Gastroesophageal sphincter (tissue), 3 donors: Measurements from ENCODE around the gene CXADR.

Source experiments
- CTCF ChIP-seq, 4 experiments: fragments of 200-600 bp in 2 of 4; fragments of 450-650 bp in 2 of 4; sonication (generic) in 1 of 4; IDR thresholded peaks; one replicate each; pipeline ENCODE4 v1.5.1; 2017 to 2019; ENCODE audit warnings: antibody characterized with exemption in 4 of 4, mild to moderate bottlenecking in 2 of 4, moderate library complexity in 2 of 4
- POLR2A ChIP-seq, 2 donors: fragments of 450-650 bp; IDR thresholded peaks; one replicate each; pipeline ENCODE4 v1.6.1; 2017; ENCODE audit warnings: antibody characterized with exemption in 2 of 2, mild to moderate bottlenecking in 2 of 2, moderate library complexity in 1 of 2

GRCh38 chr21:17469727-17470126, 43.1 kb upstream of the CXADR start:
- no peak for TF ChIP-seq CTCF (IDR thresholded peaks at IDR 0.05)
- no peak for TF ChIP-seq POLR2A (IDR thresholded peaks at IDR 0.05)
